Measurements from ENCODE around the gene WWOX. TPM values are rescaled to one million over a fixed set of nuclear protein-coding genes. Genes with fewer than 3 reads are reported as not detected.

The WWOX gene
- total RNA-seq, 1 experiment from 2014 or later = 28.3 TPM

DNA sequence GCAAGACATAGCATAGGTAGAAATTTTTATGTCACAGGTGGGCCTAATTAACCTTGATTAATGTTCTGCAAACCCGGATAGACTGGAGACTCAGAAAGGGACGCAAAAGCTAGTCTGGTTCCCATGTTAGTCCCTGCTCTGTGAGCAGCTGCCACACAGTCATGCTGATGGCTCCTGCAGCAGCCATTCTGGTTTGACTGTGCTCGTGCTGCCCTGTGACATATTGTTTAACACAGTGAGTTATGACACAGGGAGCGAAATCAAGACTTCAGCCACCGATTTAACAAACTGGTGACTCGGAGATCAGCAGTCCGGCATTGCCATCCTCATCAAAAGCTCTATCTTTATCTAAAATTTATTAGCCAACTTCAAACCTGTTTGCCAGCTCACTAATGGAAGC lies 169.8 kb downstream of the WWOX start:
- no TSS peak for BruUV-seq (replicated peaks)
- H3K4me1 ChIP-seq (ENCODE audit: insufficient read depth, low read length) = no peaks in the 10 kb centered on the region
- H3K9me2 ChIP-seq (replicated peaks; ENCODE audit: low read length) = no peaks in the 10 kb centered on the region
- H2AFZ ChIP-seq (ENCODE audit: low read length) = no peak overlapping the region
- ATAC-seq (no peak), DNase-seq (no peak)
- CTCF ChIA-PET = no interaction called here
- no peak overlapping the region for H3K27ac ChIP-seq (ENCODE audit: low read length)
- H3K9me3 ChIP-seq (ENCODE audit: low read length) = no peaks in the 10 kb centered on the region
- no peaks in the 10 kb centered on the region for H3K79me2 ChIP-seq (ENCODE audit: low read length)
- H3K36me3 ChIP-seq (ENCODE audit: low read depth, low read length) = no peaks in the 10 kb centered on the region
- POLR2A ChIA-PET (ENCODE audit: unreplicated experiment) = no interaction called here
- H4K20me1 ChIP-seq (ENCODE audit: low read length) = no peaks in the 10 kb centered on the region
- H3K4me3 ChIP-seq (ENCODE audit: low read length) = no peak overlapping the region
- H3K4me2 ChIP-seq (ENCODE audit: low read length) = no peak overlapping the region
- H3F3A ChIP-seq (ENCODE audit: low read length, unreplicated experiment) = no peaks in the 10 kb centered on the region
- no peaks in the 10 kb centered on the region for H3K27me3 ChIP-seq (ENCODE audit: low read length)
- TF ChIP-seq, protein P1, sequence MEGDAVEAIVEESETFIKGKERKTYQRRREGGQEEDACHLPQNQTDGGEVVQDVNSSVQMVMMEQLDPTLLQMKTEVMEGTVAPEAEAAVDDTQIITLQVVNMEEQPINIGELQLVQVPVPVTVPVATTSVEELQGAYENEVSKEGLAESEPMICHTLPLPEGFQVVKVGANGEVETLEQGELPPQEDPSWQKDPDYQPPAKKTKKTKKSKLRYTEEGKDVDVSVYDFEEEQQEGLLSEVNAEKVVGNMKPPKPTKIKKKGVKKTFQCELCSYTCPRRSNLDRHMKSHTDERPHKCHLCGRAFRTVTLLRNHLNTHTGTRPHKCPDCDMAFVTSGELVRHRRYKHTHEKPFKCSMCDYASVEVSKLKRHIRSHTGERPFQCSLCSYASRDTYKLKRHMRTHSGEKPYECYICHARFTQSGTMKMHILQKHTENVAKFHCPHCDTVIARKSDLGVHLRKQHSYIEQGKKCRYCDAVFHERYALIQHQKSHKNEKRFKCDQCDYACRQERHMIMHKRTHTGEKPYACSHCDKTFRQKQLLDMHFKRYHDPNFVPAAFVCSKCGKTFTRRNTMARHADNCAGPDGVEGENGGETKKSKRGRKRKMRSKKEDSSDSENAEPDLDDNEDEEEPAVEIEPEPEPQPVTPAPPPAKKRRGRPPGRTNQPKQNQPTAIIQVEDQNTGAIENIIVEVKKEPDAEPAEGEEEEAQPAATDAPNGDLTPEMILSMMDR (conservative IDR thresholded peaks at IDR 0.05; ENCODE audit: low read depth, low read length) = no peak
- TF ChIP-seq EZH2phosphoT487 (IDR thresholded peaks at IDR 0.05; ENCODE audit: borderline replicate concordance, low read length) = no peak
- TF ChIP-seq EZH2 (IDR thresholded peaks at IDR 0.05; ENCODE audit: low read length, unreplicated experiment) = no peak
- intact Hi-C loops (cut with micrococcal nuclease) = no loop called here
- no peak overlapping the region for H3K9ac ChIP-seq (ENCODE audit: low read length)

DNA sequence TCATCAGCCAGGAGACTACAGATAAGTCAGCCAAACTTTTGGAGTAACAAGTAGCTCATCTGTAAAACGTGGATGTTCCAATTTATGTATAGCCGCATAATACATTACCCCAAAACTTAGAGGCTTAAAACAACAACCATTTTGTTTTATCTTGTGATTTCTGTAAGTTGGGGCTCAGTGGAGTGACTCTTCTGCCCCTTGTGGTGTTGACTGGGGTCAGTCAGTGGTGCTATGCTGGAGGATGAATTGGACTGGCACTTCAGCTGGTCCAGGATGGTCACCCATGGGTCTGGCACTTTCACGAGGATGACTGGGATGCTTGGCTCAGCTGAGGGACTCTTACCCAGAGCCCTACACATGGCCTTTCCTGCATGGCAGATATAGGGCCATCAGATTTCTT lies 172.5 kb downstream of the WWOX start:
- CTCF ChIA-PET = no interaction called here
- POLR2A ChIA-PET (ENCODE audit: unreplicated experiment) = no interaction called here

DNA sequence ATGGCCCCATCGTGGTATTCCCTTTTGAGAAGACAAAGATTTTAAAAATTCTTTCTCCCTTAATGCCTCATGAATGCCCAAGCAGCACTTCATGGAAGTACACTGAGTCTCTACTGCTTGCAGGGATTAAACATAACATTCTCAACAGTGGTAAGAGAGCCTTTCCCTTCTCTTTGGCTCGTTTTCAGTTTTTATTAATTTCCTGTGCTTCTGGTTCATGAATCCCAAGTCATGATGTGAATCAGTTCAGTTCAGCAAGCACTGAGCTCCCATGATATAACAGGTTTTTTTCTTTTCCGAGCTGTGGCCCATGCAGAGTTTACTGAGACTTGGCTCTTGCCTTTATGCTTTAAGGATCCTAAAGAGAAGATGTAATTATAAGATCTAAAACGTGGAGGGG lies 175.3 kb downstream of the WWOX start:
- no peak overlapping the region for H3K9ac ChIP-seq (ENCODE audit: low read length)
- no peaks in the 10 kb centered on the region for H3F3A ChIP-seq (ENCODE audit: low read length, unreplicated experiment)
- TF ChIP-seq EZH2phosphoT487 (IDR thresholded peaks at IDR 0.05; ENCODE audit: borderline replicate concordance, low read length) (no peak), EZH2 (IDR thresholded peaks at IDR 0.05; ENCODE audit: low read length, unreplicated experiment) (no peak)
- TF ChIP-seq, protein P1 (conservative IDR thresholded peaks at IDR 0.05; ENCODE audit: low read depth, low read length) = no peak
- ChIA-PET POLR2A (ENCODE audit: unreplicated experiment) (no interaction called here), CTCF (no interaction called here)
- no peak overlapping the region for H3K4me2 ChIP-seq (ENCODE audit: low read length)
- H3K27ac ChIP-seq (ENCODE audit: low read length) = no peak overlapping the region
- H3K27me3 ChIP-seq (ENCODE audit: low read length) = no peaks in the 10 kb centered on the region
- no peak for ATAC-seq
- H3K79me2 ChIP-seq (ENCODE audit: low read length) = no peaks in the 10 kb centered on the region
- no peak overlapping the region for H3K4me3 ChIP-seq (ENCODE audit: low read length)
- intact Hi-C loops (cut with micrococcal nuclease) = no loop called here
- no peaks in the 10 kb centered on the region for H3K36me3 ChIP-seq (ENCODE audit: low read depth, low read length)
- no peaks in the 10 kb centered on the region for H3K9me3 ChIP-seq (ENCODE audit: low read length)
- no peaks in the 10 kb centered on the region for H3K9me2 ChIP-seq (replicated peaks; ENCODE audit: low read length)
- no peak for DNase-seq
- BruUV-seq (replicated peaks) = no TSS peak
- no peak overlapping the region for H2AFZ ChIP-seq (ENCODE audit: low read length)
- no peaks in the 10 kb centered on the region for H4K20me1 ChIP-seq (ENCODE audit: low read length)
- no peaks in the 10 kb centered on the region for H3K4me1 ChIP-seq (ENCODE audit: insufficient read depth, low read length)

More for the DNA sequence above, 172.5 kb downstream of the WWOX start:
- no peaks in the 10 kb centered on the region for H3K9me3 ChIP-seq (ENCODE audit: low read length)
- no peaks in the 10 kb centered on the region for H3F3A ChIP-seq (ENCODE audit: low read length, unreplicated experiment)
- TF ChIP-seq, protein P1 (conservative IDR thresholded peaks at IDR 0.05; ENCODE audit: low read depth, low read length) = no peak
- H4K20me1 ChIP-seq (ENCODE audit: low read length) = no peaks in the 10 kb centered on the region
- no peaks in the 10 kb centered on the region for H3K27me3 ChIP-seq (ENCODE audit: low read length)
- H3K4me2 ChIP-seq (ENCODE audit: low read length) = no peak overlapping the region
- no peaks in the 10 kb centered on the region for H3K4me1 ChIP-seq (ENCODE audit: insufficient read depth, low read length)
- H3K4me3 ChIP-seq (ENCODE audit: low read length) = no peak overlapping the region
- no peaks in the 10 kb centered on the region for H3K36me3 ChIP-seq (ENCODE audit: low read depth, low read length)
- no peak overlapping the region for H2AFZ ChIP-seq (ENCODE audit: low read length)
- no peaks in the 10 kb centered on the region for H3K79me2 ChIP-seq (ENCODE audit: low read length)
- H3K9me2 ChIP-seq (replicated peaks; ENCODE audit: low read length) = no peaks in the 10 kb centered on the region
- no peak for DNase-seq
- intact Hi-C loops (cut with micrococcal nuclease) = no loop called here
- no peak overlapping the region for H3K27ac ChIP-seq (ENCODE audit: low read length)
- BruUV-seq (replicated peaks) = no TSS peak
- no peak overlapping the region for H3K9ac ChIP-seq (ENCODE audit: low read length)
- no peak for ATAC-seq
